Spinal cord (tissue), 10 donors: ENCODE measurements around the gene SMIM7. TPM values are rescaled to one million over a fixed set of nuclear protein-coding genes. Genes with fewer than 3 reads are reported as not detected.
A peak's percentile ranks its signal among the peaks of the same experiment; 100 is the strongest.
"Not testable (repeated sequence)": the region's sequence is repeated elsewhere in the genome, so short reads cannot be mapped to it uniquely, and the experiment has no call there.

ENCODE experiments used
- DNase-seq, 6 donors: peaks; one replicate each; pipeline versions ENCODE4 v3.0.0 to v3.0.0-alpha.2; 2013 to 2015; ENCODE audit warnings: low spot score in 6 of 6, low read depth in 4 of 6
- H3K27ac ChIP-seq: one replicate; pipeline ENCODE4 v1.5.1; 2013; ENCODE audit warnings: low read depth, low read length, control low read depth
- H3K27me3 ChIP-seq: one replicate; pipeline ENCODE4 v1.6.1; 2013; ENCODE audit warnings: low read length; ENCODE audit not compliant: control insufficient read depth, insufficient read depth
- H3K36me3 ChIP-seq: one replicate; pipeline ENCODE4 v1.6.1; 2013; ENCODE audit warnings: low read length; ENCODE audit not compliant: control insufficient read depth, insufficient read depth
- H3K4me1 ChIP-seq: one replicate; pipeline ENCODE4 v1.6.1; 2013; ENCODE audit warnings: low read length; ENCODE audit not compliant: control insufficient read depth, insufficient read depth
- H3K4me3 ChIP-seq: one replicate; pipeline ENCODE4 v1.5.1; 2013; ENCODE audit warnings: low read depth, low read length, control low read depth
- H3K9me3 ChIP-seq: one replicate; pipeline ENCODE4 v1.6.1; 2013; ENCODE audit warnings: low read length; ENCODE audit not compliant: control insufficient read depth, insufficient read depth
- WGBS: methylation state at CpG from one replicate; pipeline ENCODE4 v1.1.5; 2013; ENCODE audit warnings: missing lambda C conversion rate; ENCODE audit not compliant: insufficient coverage; 5-methylcytosine and 5-hydroxymethylcytosine counted together
- polyA plus RNA-seq, 2 donors: library from polyadenylated mRNA; unstranded; fragments of 120-200 nt; gene quantifications; one replicate each; pipeline ENCODE4 v1.2.1, GENCODE V29; 2013; ENCODE audit not compliant: insufficient read length in 2 of 2
- total RNA-seq, 2 donors: library from RNA; depleted of rRNA in 1 of 2; stranded (reverse); fragments of 120-200 nt in 1 of 2; fragments of >200 nt in 1 of 2; gene quantifications; one replicate each; pipeline versions ENCODE4 v1.2.3 to v1.2.4, GENCODE V29; 2013 to 2014
- donor health status: healthy.

The SMIM7 gene
- total and polyA plus RNA-seq, 4 donors, result 70.9 to 127 (median 104) TPM

DNA sequence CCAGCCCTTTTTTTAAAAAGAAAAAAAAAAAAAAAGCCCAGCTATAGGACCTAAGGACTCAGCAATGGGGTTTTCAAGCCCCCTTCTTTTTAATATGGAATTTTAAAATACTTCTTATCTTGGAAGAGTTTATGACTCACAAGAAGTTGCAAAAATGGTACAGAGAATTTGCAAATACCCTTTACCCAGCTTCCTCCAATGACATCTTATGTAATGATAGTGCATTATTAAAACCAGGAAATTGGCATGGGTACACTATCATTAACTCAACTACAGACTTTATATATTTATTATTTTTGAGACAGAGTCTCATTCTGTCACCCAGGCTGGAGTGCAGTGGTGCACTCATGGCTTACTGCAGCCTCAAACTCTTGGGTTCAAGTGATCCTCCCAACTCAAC lies 17.1 kb upstream of the SMIM7 start:
- H3K4me1 ChIP-seq, result no peaks in the 10 kb centered on the region
- no peak overlapping the region for H3K4me3 ChIP-seq
- no peaks in the 10 kb centered on the region for H3K27me3 ChIP-seq
- DNase-seq, result no peak
- H3K36me3 ChIP-seq, result peaks cover 27% of the 10 kb centered on the region
- H3K9me3 ChIP-seq, result peaks cover 3% of the 10 kb centered on the region
- H3K27ac ChIP-seq, result no peak overlapping the region

DNA sequence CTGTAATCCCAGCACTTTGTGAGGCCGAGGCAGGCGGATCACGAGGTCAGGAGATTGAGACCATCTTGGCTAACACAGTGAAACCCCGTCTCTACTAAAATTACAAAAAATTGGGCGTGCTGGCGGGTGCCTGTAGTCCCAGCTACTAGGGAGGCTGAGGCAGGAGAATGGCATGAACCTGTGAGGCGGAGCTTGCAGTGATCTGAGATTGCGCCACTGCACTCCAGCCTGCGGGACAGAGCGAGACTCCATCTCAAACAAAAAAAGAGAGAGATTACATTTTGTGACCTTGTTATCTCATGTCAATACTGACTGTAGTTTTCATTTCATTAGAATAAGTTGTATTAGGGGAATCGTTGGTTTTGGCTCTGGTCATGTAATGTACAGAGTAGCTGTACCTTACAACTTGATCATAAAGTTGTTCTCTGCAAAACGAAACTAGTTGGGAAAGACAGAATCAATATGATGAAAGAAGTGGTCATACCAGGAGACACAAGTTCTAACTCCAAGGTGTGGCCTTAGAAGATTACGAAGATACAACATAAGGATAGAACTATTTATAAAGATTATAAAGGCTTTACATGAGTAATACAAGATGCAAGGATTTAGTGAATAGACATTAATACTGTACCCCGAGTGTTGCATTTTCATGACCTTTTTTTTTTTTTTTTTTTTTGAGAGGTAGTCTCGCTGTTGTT lies 16.3 kb upstream of the SMIM7 start:
- H3K27ac ChIP-seq, result no peak overlapping the region
- 96% methylated on average over 3 of the region's 15 CpGs for WGBS
- DNase-seq, result no peak
- H3K4me3 ChIP-seq, result no peak overlapping the region
- H3K36me3 ChIP-seq, result peaks cover 22% of the 10 kb centered on the region
- H3K9me3 ChIP-seq, result no peaks in the 10 kb centered on the region
- no peaks in the 10 kb centered on the region for H3K27me3 ChIP-seq
- no peaks in the 10 kb centered on the region for H3K4me1 ChIP-seq

DNA sequence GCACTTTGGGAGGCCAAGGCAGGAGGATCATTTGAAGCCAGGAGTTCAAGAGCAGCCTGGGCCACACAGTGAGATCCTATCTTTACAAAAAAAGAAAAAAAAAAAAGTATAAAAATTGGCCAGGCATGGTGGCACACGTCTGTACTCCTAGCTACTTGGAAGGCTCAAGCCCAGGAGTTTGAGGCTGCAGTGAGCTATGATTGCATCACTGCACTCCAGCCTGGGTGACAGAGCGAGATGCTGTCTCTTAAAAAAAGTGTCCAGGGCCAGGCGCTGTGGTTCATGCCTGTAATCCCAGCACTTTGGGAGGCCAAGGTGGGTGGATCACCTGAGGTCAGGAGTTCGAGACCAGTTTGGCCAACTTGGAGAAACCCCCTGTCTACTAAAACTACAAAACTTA lies 13.9 kb upstream of the SMIM7 start:
- H3K36me3 ChIP-seq, result peaks cover 13% of the 10 kb centered on the region
- not testable (repeated sequence) for H3K27ac ChIP-seq, DNase-seq, H3K9me3 ChIP-seq, H3K4me1 ChIP-seq, H3K27me3 ChIP-seq, H3K4me3 ChIP-seq
- 84% methylated on average over 3 of the region's 4 CpGs for whole genome bisulfite sequencing

DNA sequence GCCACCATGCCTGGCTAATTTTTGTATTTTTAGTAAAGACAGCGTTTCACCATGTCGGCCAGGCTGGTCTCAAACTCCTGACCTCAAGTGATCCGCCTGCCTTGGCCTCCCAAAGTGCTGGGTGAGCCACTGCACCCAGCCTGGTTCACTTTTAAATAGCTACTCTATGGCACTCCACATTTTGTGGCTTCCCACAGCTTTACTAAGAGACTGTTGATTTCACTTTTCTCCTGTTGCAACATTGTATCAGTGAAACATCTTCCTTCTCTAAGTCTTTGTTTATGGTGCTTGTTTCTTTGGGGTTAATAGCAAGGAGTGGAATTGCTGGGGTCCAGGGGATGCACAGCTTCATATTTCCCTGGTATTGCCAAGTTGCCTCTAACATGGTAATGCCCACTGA lies 13.3 kb upstream of the SMIM7 start:
- Histone ChIP-seq H3K4me3 (no peak overlapping the region), H3K36me3 (peaks cover 13% of the 10 kb centered on the region), H3K27ac (no peak overlapping the region), H3K4me1 (no peaks in the 10 kb centered on the region), H3K9me3 (no peaks in the 10 kb centered on the region), H3K27me3 (no peaks in the 10 kb centered on the region)
- 100% methylated on average over 3 of the region's 3 CpGs for WGBS
- DNase-seq, result no peak

DNA sequence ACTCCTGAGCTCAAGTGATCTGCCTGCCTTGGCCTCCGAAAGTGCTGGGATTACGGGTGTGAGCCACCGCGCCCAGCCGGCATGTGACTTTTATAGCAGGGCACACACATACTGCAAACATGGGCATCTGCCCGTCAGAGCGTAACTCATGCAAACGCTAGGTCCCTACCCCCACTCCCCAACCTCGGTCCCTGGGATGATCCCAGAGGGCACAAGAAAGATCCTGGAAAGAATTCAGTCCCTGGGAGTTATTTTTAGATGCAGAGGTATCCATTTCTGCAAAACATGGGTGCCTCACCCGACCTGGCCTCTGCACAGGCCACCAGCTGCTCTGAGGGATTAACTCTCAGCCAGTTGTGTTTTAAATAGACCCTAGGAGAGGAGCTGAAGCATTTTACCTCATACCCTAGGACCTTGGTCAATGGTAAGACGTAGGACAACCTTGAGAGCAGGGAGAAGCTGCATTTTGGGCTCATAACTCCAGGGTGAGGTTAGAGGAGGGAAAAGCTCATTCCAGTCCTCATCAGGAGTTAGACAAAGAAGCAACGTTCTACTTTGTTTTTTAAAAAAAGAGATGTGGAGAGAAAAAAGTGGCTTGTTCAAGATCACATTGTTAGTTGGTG lies 11.8 kb upstream of the SMIM7 start:
- Histone ChIP-seq H3K27ac (no peak overlapping the region), H3K9me3 (no peaks in the 10 kb centered on the region), H3K4me3 (no peak overlapping the region), H3K27me3 (no peaks in the 10 kb centered on the region), H3K4me1 (no peaks in the 10 kb centered on the region), H3K36me3 (peaks cover 10% of the 10 kb centered on the region)
- DNase-seq, result no peak
- 84% methylated on average over 7 of the region's 12 CpGs for WGBS

DNA sequence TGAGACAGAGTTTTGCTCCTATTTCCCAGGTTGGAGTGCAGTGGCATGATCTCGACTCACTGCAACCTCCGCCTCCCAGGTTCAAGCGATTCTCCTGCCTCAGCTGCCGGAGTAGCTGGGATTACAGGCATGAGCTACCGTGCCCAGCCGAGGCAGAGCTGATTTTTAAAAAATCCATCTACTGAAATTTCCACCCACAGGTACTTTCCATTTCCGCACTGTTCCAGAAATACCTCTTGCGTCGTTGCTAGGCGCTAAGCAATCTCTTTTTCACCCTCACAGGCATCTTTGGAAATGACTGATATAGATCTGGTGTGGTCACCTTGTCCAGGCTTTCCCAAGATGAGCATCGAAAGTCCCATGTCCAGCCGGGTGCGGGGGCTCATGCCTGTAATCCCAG lies 10.3 kb upstream of the SMIM7 start:
- Histone ChIP-seq H3K27me3 (no peaks in the 10 kb centered on the region), H3K27ac (no peak overlapping the region)

DNA sequence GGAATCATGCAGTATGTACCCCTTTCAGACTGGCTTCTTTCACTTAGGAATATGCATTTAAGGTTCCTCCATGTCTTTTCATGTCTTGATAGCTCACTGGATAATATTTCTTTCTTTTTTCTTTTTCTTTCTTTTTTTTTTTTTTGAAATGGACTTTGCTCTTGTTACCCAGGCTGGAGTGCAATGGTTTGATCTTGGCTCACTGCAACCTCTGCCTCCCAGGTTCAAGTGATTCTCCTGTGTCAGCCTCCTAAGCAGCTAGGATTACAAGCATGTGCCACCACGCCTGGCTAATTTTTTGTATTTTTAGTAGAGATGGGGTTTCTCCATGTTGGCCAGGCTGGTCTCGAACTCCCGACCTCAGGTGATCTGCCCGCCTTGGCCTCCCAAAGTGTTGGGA lies 8.8 kb upstream of the SMIM7 start:
- not testable (repeated sequence) for H3K27me3 ChIP-seq, H3K9me3 ChIP-seq, H3K4me1 ChIP-seq, H3K27ac ChIP-seq, H3K4me3 ChIP-seq, DNase-seq
- H3K36me3 ChIP-seq, result peaks cover 14% of the 10 kb centered on the region
- no CpG with 5 or more reads among the region's 4 CpGs for WGBS

More for the DNA sequence above, 10.3 kb upstream of the SMIM7 start:
- DNase-seq, result no peak
- 95% methylated on average over 9 of the region's 13 CpGs for WGBS
- H3K9me3 ChIP-seq, result no peaks in the 10 kb centered on the region
- H3K4me3 ChIP-seq, result no peak overlapping the region
- H3K4me1 ChIP-seq, result no peaks in the 10 kb centered on the region
- H3K36me3 ChIP-seq, result peaks cover 14% of the 10 kb centered on the region

DNA sequence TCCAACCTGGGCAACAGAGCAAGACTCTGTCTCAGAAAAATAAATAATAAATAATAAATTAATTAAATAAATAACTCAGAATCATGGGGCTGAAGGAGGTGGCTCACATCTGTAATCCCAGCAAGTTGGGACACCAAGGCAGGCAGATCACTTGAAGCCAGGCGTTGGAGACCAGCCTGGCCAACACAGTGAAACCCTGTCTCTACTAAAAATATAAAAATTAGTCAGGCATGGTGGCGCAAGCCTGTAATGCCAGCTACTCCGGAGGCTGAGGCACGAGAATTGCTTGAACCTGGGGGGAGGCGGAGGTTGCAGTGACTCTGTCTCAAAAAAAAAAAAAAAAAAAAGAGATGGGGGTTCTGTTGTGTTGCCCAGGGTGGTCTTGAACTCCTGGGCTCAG lies 8.2 kb upstream of the SMIM7 start:
- H3K4me3 ChIP-seq, result no peak overlapping the region
- H3K9me3 ChIP-seq, result no peaks in the 10 kb centered on the region
- no peak for DNase-seq
- H3K4me1 ChIP-seq, result no peaks in the 10 kb centered on the region
- peaks cover 14% of the 10 kb centered on the region for H3K36me3 ChIP-seq
- 87% methylated on average over 3 of the region's 5 CpGs for WGBS
- H3K27ac ChIP-seq, result no peak overlapping the region
- H3K27me3 ChIP-seq, result no peaks in the 10 kb centered on the region

DNA sequence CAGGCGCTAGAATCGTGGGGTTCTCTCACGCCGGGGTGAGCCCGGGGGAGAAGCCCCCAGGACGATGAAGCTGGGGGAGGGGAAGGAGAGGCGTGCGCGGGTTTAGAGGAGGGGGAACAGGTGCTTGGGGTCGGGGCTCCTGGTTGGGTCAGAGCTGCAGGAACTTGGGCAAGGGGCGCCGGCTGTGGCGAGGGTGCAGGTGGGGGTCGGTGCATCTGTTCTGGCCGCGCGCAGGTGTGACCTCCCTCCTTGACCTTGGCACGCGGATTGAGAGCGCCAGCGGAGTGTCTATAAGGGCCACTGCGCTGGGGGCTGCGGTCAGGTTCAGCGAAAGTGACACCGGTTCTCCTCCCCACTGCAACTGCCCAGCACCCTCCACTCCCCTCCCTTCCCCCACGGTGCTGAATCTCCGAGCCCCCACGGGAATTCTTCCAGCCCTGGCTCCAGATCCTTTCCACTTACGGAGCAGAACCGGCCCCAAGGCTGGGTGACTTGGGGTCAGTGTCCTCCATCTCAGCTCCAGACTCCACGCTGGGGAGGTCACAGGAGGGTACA lies 1.6 kb upstream of the SMIM7 start:
- H3K27me3 ChIP-seq, result no peaks in the 10 kb centered on the region
- no peaks in the 10 kb centered on the region for H3K9me3 ChIP-seq
- peak in 2 of 6 donors; percentile 25 to 36 for DNase-seq
- H3K4me1 ChIP-seq, result peaks cover 28% of the 10 kb centered on the region
- H3K4me3 ChIP-seq, result peak overlapping the region; percentile 51
- H3K36me3 ChIP-seq, result peaks cover 22% of the 10 kb centered on the region
- no peak overlapping the region for H3K27ac ChIP-seq
- 1% methylated on average over 26 of the region's 31 CpGs for WGBS
